GM19438 (cell line): ENCODE results near the gene VSTM2B.

Experiments used
- ATAC-seq: cut with Tn5 transposase; IDR thresholded peaks from one replicate; pipeline ENCODE4 v1.9.1; 2021; ENCODE audit warnings: low read depth; ENCODE audit not compliant: unreplicated experiment

The VSTM2B gene

GRCh38 chr19:29614046-29614445 is 88.3 kb downstream of the VSTM2B start:
- no peak for ATAC-seq
